ENCODE measurements around the gene CPZ. TPM values are rescaled to one million over a fixed set of nuclear protein-coding genes. Genes with fewer than 3 reads are reported as not detected.
A peak's percentile ranks its signal among the peaks of the same experiment; 100 is the strongest.

Gene CPZ
- total and polyA plus RNA-seq, 10 donors, result 0.11 to 8.5 (median 0.93) TPM; not detected in 1

- intact Hi-C loops (cut with DNase I; ENCODE audit: low total_unique reads), result no loop called here
- Histone ChIP-seq H3K4me3 (no peak overlapping the region), H3K27ac (no peak overlapping the region), H3K27me3 (replicated peaks in 1 of 7) (peaks cover 0 to 27% (median 0%) of the 10 kb centered on the region in 7 donors), H3K36me3 (no peaks in the 10 kb centered on the region), H3K9me3 (no peaks in the 10 kb centered on the region), H3K4me1 (no peaks in the 10 kb centered on the region)
- peak; percentile 39 for DNase-seq
- TF ChIP-seq POLR2A (IDR thresholded peaks at IDR 0.05) (no peak), CTCF (IDR thresholded peaks at IDR 0.05 in 8 of 11, conservative IDR thresholded peaks at IDR 0.05 in 3 of 11) (no peak), POLR2AphosphoS5 (IDR thresholded peaks at IDR 0.05) (no peak)
- 72 to 85% (median 79%) methylated on average over 5 to 6 of the region's 6 CpGs for WGBS, 5 donors
These were observed 50.9 kb downstream of the CPZ start for GRCh38 chr4:8643441-8643840.

- DNase-seq, result no peak
- intact Hi-C loops (cut with DNase I; ENCODE audit: low total_unique reads), result no loop called here
These were observed 51.4 kb downstream of the CPZ start for GRCh38 chr4:8643986-8644385.

GRCh38 chr4:8644461-8644891 lies 51.9 kb downstream of the CPZ start:
- no peaks in the 10 kb centered on the region for H3K36me3 ChIP-seq
- peaks cover 0 to 30% (median 0%) of the 10 kb centered on the region in 7 donors for H3K27me3 ChIP-seq (replicated peaks in 1 of 7)
- DNase-seq, result peak; percentile 65
- TF ChIP-seq POLR2AphosphoS5 (IDR thresholded peaks at IDR 0.05), result no peak
- no peak for TF ChIP-seq CTCF (IDR thresholded peaks at IDR 0.05 in 8 of 11, conservative IDR thresholded peaks at IDR 0.05 in 3 of 11)
- WGBS, 5 donors, result 73 to 81% (median 80%) methylated on average over 8 to 9 of the region's 9 CpGs
- H3K4me1 ChIP-seq, result no peaks in the 10 kb centered on the region
- no peaks in the 10 kb centered on the region for H3K9me3 ChIP-seq
- H3K27ac ChIP-seq, result no peak overlapping the region
- no peak overlapping the region for H3K4me3 ChIP-seq
- intact Hi-C loops (cut with DNase I; ENCODE audit: low total_unique reads), result no loop called here

More at GRCh38 chr4:8643986-8644385, 51.4 kb downstream of the CPZ start:
- TF ChIP-seq POLR2A (IDR thresholded peaks at IDR 0.05) (no peak), POLR2AphosphoS5 (IDR thresholded peaks at IDR 0.05) (no peak), CTCF (IDR thresholded peaks at IDR 0.05 in 8 of 11, conservative IDR thresholded peaks at IDR 0.05 in 3 of 11) (no peak)
- Histone ChIP-seq H3K36me3 (no peaks in the 10 kb centered on the region), H3K9me3 (no peaks in the 10 kb centered on the region), H3K4me1 (no peaks in the 10 kb centered on the region), H3K4me3 (no peak overlapping the region), H3K27ac (no peak overlapping the region), H3K27me3 (replicated peaks in 1 of 7) (peaks cover 0 to 30% (median 0%) of the 10 kb centered on the region in 7 donors)
- WGBS, 5 donors, result 80 to 86% (median 83%) methylated on average over 18 to 22 of the region's 22 CpGs; no CpG with 5 or more reads in 1 of the 5 donors

GRCh38 chr4:8644966-8645752 lies 52.6 kb downstream of the CPZ start:
- no peaks in the 10 kb centered on the region for H3K4me1 ChIP-seq
- WGBS, 5 donors, result 86 to 91% (median 89%) methylated on average over 7 to 22 of the region's 22 CpGs

More at GRCh38 chr4:8644966-8645752, 52.6 kb downstream of the CPZ start:
- H3K36me3 ChIP-seq, result no peaks in the 10 kb centered on the region
- intact Hi-C loops (cut with DNase I; ENCODE audit: low total_unique reads), result no loop called here
- peak; percentile 72 for DNase-seq
- no peak overlapping the region for H3K4me3 ChIP-seq
- H3K27me3 ChIP-seq (replicated peaks in 1 of 7), result peaks cover 0 to 31% (median 0%) of the 10 kb centered on the region in 7 donors
- H3K27ac ChIP-seq, result no peak overlapping the region
- no peaks in the 10 kb centered on the region for H3K9me3 ChIP-seq
- TF ChIP-seq POLR2AphosphoS5 (IDR thresholded peaks at IDR 0.05) (no peak), CTCF (IDR thresholded peaks at IDR 0.05 in 8 of 11, conservative IDR thresholded peaks at IDR 0.05 in 3 of 11) (no peak), POLR2A (IDR thresholded peaks at IDR 0.05) (no peak)
